Progenitor cell of endocrine pancreas (in vitro differentiated cells): ENCODE data around the gene DPH6. TPM values are rescaled to one million over a fixed set of nuclear protein-coding genes. Genes with fewer than 3 reads are reported as not detected.

Experiments
- DNase-seq: peaks from one replicate; pipeline ENCODE4 v3.0.0; 2021; ENCODE audit warnings: low spot score; ENCODE audit not compliant: unreplicated experiment
- H3K27ac Mint-ChIP-seq: 2 replicates; pipeline ENCODE4 v1.8.0; 2021; ENCODE audit warnings: mild to moderate bottlenecking, moderate library complexity, mixed read lengths
- H3K27me3 Mint-ChIP-seq: 2 replicates; pipeline ENCODE4 v1.8.0; 2021; ENCODE audit warnings: mixed read lengths
- H3K36me3 Mint-ChIP-seq: 2 replicates; pipeline ENCODE4 v1.8.0; 2022; ENCODE audit warnings: mixed read lengths; ENCODE audit not compliant: insufficient read depth
- H3K4me1 Mint-ChIP-seq: 2 replicates; pipeline ENCODE4 v1.8.0; 2021; ENCODE audit warnings: low read depth, mixed read lengths
- H3K4me3 Mint-ChIP-seq: 2 replicates; pipeline ENCODE4 v1.8.0; 2021; ENCODE audit warnings: low read depth, mild to moderate bottlenecking, moderate library complexity, mixed read lengths
- H3K9me3 Mint-ChIP-seq: 2 replicates; pipeline ENCODE4 v1.8.0; 2021; ENCODE audit warnings: low read depth, mixed read lengths
- CTCF ChIP-seq: fragments of 200-600 bp; sonication (generic); IDR thresholded peaks from one replicate; pipeline ENCODE4 v1.5.0; 2021; ENCODE audit warnings: antibody characterized with exemption, mild to moderate bottlenecking; ENCODE audit not compliant: unreplicated experiment
- total RNA-seq: library from RNA; stranded (reverse); gene quantifications from 2 replicates; pipeline ENCODE4 v1.2.1, GENCODE V29; 2021

The DPH6 gene
- total RNA-seq, 1 donor from 2014 or later, result 11.4 TPM

GRCh38 chr15:35505141-35505540 is 40.8 kb downstream of the DPH6 start:
- Mint-ChIP-seq H3K4me1 (peaks cover 17% of the 10 kb centered on the region), H3K36me3 (no peaks in the 10 kb centered on the region), H3K27me3 (no peaks in the 10 kb centered on the region), H3K27ac (peak overlapping the region; percentile 48), H3K9me3 (no peaks in the 10 kb centered on the region), H3K4me3 (no peak overlapping the region)
- no peak for DNase-seq
- no peak for TF ChIP-seq CTCF

GRCh38 chr15:35499723-35500122 is 46.2 kb downstream of the DPH6 start:
- H3K9me3 Mint-ChIP-seq, result no peaks in the 10 kb centered on the region
- no peak overlapping the region for H3K4me3 Mint-ChIP-seq
- no peak overlapping the region for H3K27ac Mint-ChIP-seq
- H3K36me3 Mint-ChIP-seq, result no peaks in the 10 kb centered on the region
- no peak for DNase-seq
- H3K27me3 Mint-ChIP-seq, result no peaks in the 10 kb centered on the region
- peaks cover 1% of the 10 kb centered on the region for H3K4me1 Mint-ChIP-seq
- no peak for TF ChIP-seq CTCF

- no peak overlapping the region for H3K4me3 Mint-ChIP-seq
- H3K27ac Mint-ChIP-seq, result no peak overlapping the region
- TF ChIP-seq CTCF, result no peak
Observed at GRCh38 chr15:35496585-35496984, 49.4 kb downstream of the DPH6 start.

GRCh38 chr15:35495080-35495479 is 50.9 kb downstream of the DPH6 start:
- H3K27ac Mint-ChIP-seq, result no peak overlapping the region
- no peak for TF ChIP-seq CTCF
- H3K27me3 Mint-ChIP-seq, result no peaks in the 10 kb centered on the region

More at GRCh38 chr15:35496585-35496984, 49.4 kb downstream of the DPH6 start:
- Mint-ChIP-seq H3K36me3 (no peaks in the 10 kb centered on the region), H3K4me1 (peaks cover 7% of the 10 kb centered on the region), H3K27me3 (no peaks in the 10 kb centered on the region), H3K9me3 (no peaks in the 10 kb centered on the region)
- DNase-seq, result no peak

GRCh38 chr15:35491999-35492398 is 54.0 kb downstream of the DPH6 start:
- no peaks in the 10 kb centered on the region for H3K27me3 Mint-ChIP-seq
- H3K4me1 Mint-ChIP-seq, result peaks cover 7% of the 10 kb centered on the region
- no peak overlapping the region for H3K4me3 Mint-ChIP-seq
- peaks cover 13% of the 10 kb centered on the region for H3K9me3 Mint-ChIP-seq
- no peak overlapping the region for H3K27ac Mint-ChIP-seq
- peaks cover 14% of the 10 kb centered on the region for H3K36me3 Mint-ChIP-seq
- TF ChIP-seq CTCF, result no peak
- DNase-seq, result no peak

More at GRCh38 chr15:35495080-35495479, 50.9 kb downstream of the DPH6 start:
- Mint-ChIP-seq H3K36me3 (no peaks in the 10 kb centered on the region), H3K4me1 (peaks cover 7% of the 10 kb centered on the region), H3K9me3 (no peaks in the 10 kb centered on the region), H3K4me3 (no peak overlapping the region)
- DNase-seq, result no peak
